Measurements from ENCODE around the gene VPREB3. TPM values are rescaled to one million over a fixed set of nuclear protein-coding genes. Genes with fewer than 3 reads are reported as not detected.

VPREB3 gene
- total RNA-seq, 1 experiment from 2014 or later, result 2.4 TPM

- H4K20me1 ChIP-seq (ENCODE audit: insufficient read depth), result no peaks in the 10 kb centered on the region
- H3K9me2 ChIP-seq (ENCODE audit: insufficient read depth), result no peaks in the 10 kb centered on the region
- no peak overlapping the region for H3K4me3 ChIP-seq (replicated peaks in 1 of 2; ENCODE audit: low read depth in 1 of 2, low read length in 2 of 2)
- no peaks in the 10 kb centered on the region for H3K9me3 ChIP-seq (ENCODE audit: control insufficient read depth in 1 of 2, insufficient read depth in 1 of 2, low read depth in 1 of 2, low read length in 2 of 2)
- no peak overlapping the region for H3K9ac ChIP-seq (ENCODE audit: low read length)
- no peaks in the 10 kb centered on the region for H3K27me3 ChIP-seq (ENCODE audit: insufficient read depth, low read length)
- DNase-seq (ENCODE audit: low read depth, low spot score), result no peak
- ChIA-PET RAD21 (ENCODE audit: low non-redundant PET in 1 of 2, low total read pairs in 2 of 2, uncharacterized antibody in 2 of 2, unreplicated experiment in 2 of 2) (no interaction called here), CTCF (no interaction called here), POLR2A (no interaction called here)
- no TSS peak for BruUV-seq (replicated peaks)
- intact Hi-C loops (cut with micrococcal nuclease), result no loop called here
- peaks cover 10 to 21% of the 10 kb centered on the region in 2 experiments for H3K4me1 ChIP-seq (ENCODE audit: control insufficient read depth in 1 of 2, insufficient read depth in 2 of 2, low read length in 2 of 2)
- no peak for ATAC-seq
- H3K36me3 ChIP-seq (ENCODE audit: control insufficient read depth in 1 of 2, insufficient read depth in 2 of 2, low read length in 2 of 2), result peaks cover 7 to 9% of the 10 kb centered on the region in 2 experiments; a peak in 1 of 4 replicates
- H3K27ac ChIP-seq (ENCODE audit: low read depth, low read length), result no peak overlapping the region
- H2AFZ ChIP-seq (ENCODE audit: low read depth, low read length, poor library complexity, severe bottlenecking), result no peak overlapping the region
- peaks cover 20% of the 10 kb centered on the region for H3K79me2 ChIP-seq (ENCODE audit: insufficient read depth, low read length)
- no peak overlapping the region for H3K4me2 ChIP-seq (ENCODE audit: low read length)
- TF ChIP-seq SRF (IDR thresholded peaks at IDR 0.05; ENCODE audit: low read depth), result no peak
- TF ChIP-seq, protein P1, sequence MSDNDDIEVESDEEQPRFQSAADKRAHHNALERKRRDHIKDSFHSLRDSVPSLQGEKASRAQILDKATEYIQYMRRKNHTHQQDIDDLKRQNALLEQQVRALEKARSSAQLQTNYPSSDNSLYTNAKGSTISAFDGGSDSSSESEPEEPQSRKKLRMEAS (IDR thresholded peaks at IDR 0.05), result no peak
- no peak for TF ChIP-seq POLR2A (IDR thresholded peaks at IDR 0.05; ENCODE audit: borderline replicate concordance, extremely low read depth, insufficient read depth, insufficient read length)
Observed at GRCh38 chr22:23718371-23719165, 35.7 kb downstream of the VPREB3 start.

DNA sequence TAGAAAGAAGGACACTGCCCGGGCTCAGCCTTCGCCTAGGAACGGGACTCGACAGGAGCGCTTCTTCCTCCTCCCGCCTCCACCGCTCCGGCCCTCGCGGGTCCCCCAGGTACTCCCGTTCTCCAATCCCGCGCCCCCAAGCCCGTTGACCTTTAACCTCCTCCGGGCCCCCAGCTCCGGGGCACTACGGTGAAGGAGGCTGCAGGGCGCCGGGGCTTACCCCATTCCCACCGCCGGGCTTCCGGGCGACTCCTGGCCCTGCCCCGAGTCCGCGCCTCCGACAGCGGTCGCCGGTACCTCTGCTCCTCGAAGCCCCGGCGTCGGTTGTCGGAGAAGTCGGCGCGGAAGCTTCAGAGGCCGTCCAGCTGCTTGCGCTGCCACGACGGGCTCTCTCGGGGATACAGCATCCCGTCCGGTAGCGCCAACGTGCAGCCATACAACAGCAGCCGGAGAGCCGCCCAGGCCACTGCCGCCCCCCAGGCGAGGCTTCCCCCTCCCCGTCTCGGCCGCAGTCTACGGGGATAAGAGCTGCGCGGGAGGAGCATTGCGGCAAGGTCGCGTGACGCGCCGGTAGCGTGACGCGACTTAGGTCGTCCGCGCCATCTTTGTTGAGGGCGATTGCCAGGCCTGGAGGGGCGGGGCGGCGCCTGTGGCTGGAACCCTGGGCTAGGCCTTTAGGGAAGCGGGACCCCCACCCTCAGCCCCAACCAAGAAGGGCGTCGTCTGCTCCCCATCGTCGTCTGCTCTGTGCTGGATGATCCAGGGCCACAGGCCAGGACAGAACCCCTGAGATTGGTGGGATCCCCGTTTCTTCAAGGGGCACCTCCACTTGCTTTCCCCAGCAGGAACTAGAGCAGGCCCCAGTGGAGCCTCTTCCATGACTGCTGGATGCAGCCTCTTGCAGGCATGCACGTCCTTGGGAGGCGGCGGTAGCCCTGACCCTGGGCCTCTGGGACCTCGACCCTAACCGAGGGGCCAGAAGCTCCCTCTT is 37.1 kb downstream of the VPREB3 start:
- Histone ChIP-seq H3K4me2 (ENCODE audit: low read length) (peak overlapping the region; percentile 95), H3K79me2 (ENCODE audit: insufficient read depth, low read length) (peaks cover 20% of the 10 kb centered on the region), H3K27me3 (ENCODE audit: insufficient read depth, low read length) (no peaks in the 10 kb centered on the region), H4K20me1 (ENCODE audit: insufficient read depth) (no peaks in the 10 kb centered on the region), H3K9me2 (ENCODE audit: insufficient read depth) (no peaks in the 10 kb centered on the region), H3K9me3 (ENCODE audit: control insufficient read depth in 1 of 2, insufficient read depth in 1 of 2, low read depth in 1 of 2, low read length in 2 of 2) (no peaks in the 10 kb centered on the region), H3K4me1 (ENCODE audit: control insufficient read depth in 1 of 2, insufficient read depth in 2 of 2, low read length in 2 of 2) (peaks cover 4 to 15% of the 10 kb centered on the region in 2 experiments; a peak in 3 of 4 replicates), H2AFZ (ENCODE audit: low read depth, low read length, poor library complexity, severe bottlenecking) (peak overlapping the region; percentile 77), H3K9ac (ENCODE audit: low read length) (peak overlapping the region; percentile 92), H3K4me3 (replicated peaks in 1 of 2; ENCODE audit: low read depth in 1 of 2, low read length in 2 of 2) (peak overlapping the region; percentile 89 to 90), H3K27ac (ENCODE audit: low read depth, low read length) (peak overlapping the region; percentile 71), H3K36me3 (ENCODE audit: control insufficient read depth in 1 of 2, insufficient read depth in 2 of 2, low read length in 2 of 2) (peaks cover 13 to 14% of the 10 kb centered on the region in 2 experiments; a peak in 3 of 4 replicates)
- ChIA-PET POLR2A (interaction anchor here (0.6 to 1.4 kb wide), 3 partner anchors 34 to 69 kb away, joined by 3 read pairs; partner anchors contain the start of gene ZNF70), CTCF (interaction anchor here (1.3 kb wide), 1 partner anchor 177 kb away, joined by 4 read pairs; the partner anchor contains the start of gene MIF), RAD21 (ENCODE audit: low non-redundant PET in 1 of 2, low total read pairs in 2 of 2, uncharacterized antibody in 2 of 2, unreplicated experiment in 2 of 2) (no interaction called here)
- peak; percentile 75 for DNase-seq (ENCODE audit: low read depth, low spot score)
- intact Hi-C loops (cut with micrococcal nuclease), result no loop called here
- ATAC-seq, result peak; percentile 92
- TSS peak; percentile 66 for BruUV-seq (replicated peaks)
- TF ChIP-seq EGR1 (IDR thresholded peaks at IDR 0.05; ENCODE audit: low read depth) (peak; percentile 64), TCF7L2 (IDR thresholded peaks at IDR 0.05; ENCODE audit: borderline replicate concordance, extremely low read depth, insufficient read depth, insufficient read length) (peak; percentile 33), SRF (IDR thresholded peaks at IDR 0.05; ENCODE audit: low read depth) (0 out of 2 replicates have a peak, but pooled peaks have one; percentile 47), ELF1 (IDR thresholded peaks at IDR 0.05; ENCODE audit: borderline replicate concordance, low read depth) (no peak), ZFX (IDR thresholded peaks at IDR 0.05) (peak; percentile 78), RAD21 (IDR thresholded peaks at IDR 0.05; ENCODE audit: low read depth) (no peak), EZH2phosphoT487 (IDR thresholded peaks at IDR 0.05; ENCODE audit: borderline replicate concordance) (no peak), JUND (IDR thresholded peaks at IDR 0.05) (no peak), POLR2A (IDR thresholded peaks at IDR 0.05; ENCODE audit: borderline replicate concordance, extremely low read depth, insufficient read depth, insufficient read length) (peak; percentile 86), CBX3 (IDR thresholded peaks at IDR 0.05; ENCODE audit: low read depth) (peak; percentile 59), ZNF274 (IDR thresholded peaks at IDR 0.05; ENCODE audit: low read depth, low read length) (no peak)
- TF ChIP-seq, protein P2, sequence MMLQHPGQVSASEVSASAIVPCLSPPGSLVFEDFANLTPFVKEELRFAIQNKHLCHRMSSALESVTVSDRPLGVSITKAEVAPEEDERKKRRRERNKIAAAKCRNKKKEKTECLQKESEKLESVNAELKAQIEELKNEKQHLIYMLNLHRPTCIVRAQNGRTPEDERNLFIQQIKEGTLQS (IDR thresholded peaks at IDR 0.05), result no peak
- TF ChIP-seq, protein P1 (IDR thresholded peaks at IDR 0.05), result peak; percentile 81
- TF ChIP-seq, protein P3, sequence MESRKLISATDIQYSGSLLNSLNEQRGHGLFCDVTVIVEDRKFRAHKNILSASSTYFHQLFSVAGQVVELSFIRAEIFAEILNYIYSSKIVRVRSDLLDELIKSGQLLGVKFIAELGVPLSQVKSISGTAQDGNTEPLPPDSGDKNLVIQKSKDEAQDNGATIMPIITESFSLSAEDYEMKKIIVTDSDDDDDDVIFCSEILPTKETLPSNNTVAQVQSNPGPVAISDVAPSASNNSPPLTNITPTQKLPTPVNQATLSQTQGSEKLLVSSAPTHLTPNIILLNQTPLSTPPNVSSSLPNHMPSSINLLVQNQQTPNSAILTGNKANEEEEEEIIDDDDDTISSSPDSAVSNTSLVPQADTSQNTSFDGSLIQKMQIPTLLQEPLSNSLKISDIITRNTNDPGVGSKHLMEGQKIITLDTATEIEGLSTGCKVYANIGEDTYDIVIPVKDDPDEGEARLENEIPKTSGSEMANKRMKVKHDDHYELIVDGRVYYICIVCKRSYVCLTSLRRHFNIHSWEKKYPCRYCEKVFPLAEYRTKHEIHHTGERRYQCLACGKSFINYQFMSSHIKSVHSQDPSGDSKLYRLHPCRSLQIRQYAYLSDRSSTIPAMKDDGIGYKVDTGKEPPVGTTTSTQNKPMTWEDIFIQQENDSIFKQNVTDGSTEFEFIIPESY (IDR thresholded peaks at IDR 0.05; ENCODE audit: extremely low read depth, insufficient replicate concordance, low read length), result peak; percentile 65

Measured in HCT116 (cell line).